ENCODE data around the gene SNCB.

Gene SNCB

GRCh38 chr5:176627582-176627981, 2.8 kb downstream of the SNCB start:
- TF ChIP-seq CTCF (IDR thresholded peaks at IDR 0.05) (no peak), ZFX (IDR thresholded peaks at IDR 0.05; ENCODE audit: borderline replicate concordance) (no peak)
- H3K27ac ChIP-seq = no peak overlapping the region

- H3K27ac ChIP-seq = no peak overlapping the region
- TF ChIP-seq CTCF (IDR thresholded peaks at IDR 0.05) (no peak), ZFX (IDR thresholded peaks at IDR 0.05; ENCODE audit: borderline replicate concordance) (no peak)
Measured at GRCh38 chr5:176626876-176627236, 3.5 kb downstream of the SNCB start.

- H3K27ac ChIP-seq = no peak overlapping the region
- no peak for TF ChIP-seq ZFX (IDR thresholded peaks at IDR 0.05; ENCODE audit: borderline replicate concordance)
- TF ChIP-seq CTCF (IDR thresholded peaks at IDR 0.05) = no peak
Measured at GRCh38 chr5:176625966-176626875, 4.1 kb downstream of the SNCB start.

- H3K27ac ChIP-seq = no peak overlapping the region
Measured at GRCh38 chr5:176625512-176625911, 4.8 kb downstream of the SNCB start.

GRCh38 chr5:176624938-176625337, 5.4 kb downstream of the SNCB start:
- TF ChIP-seq ZFX (IDR thresholded peaks at IDR 0.05; ENCODE audit: borderline replicate concordance) (no peak), CTCF (IDR thresholded peaks at IDR 0.05) (no peak)
- H3K27ac ChIP-seq = no peak overlapping the region

More at GRCh38 chr5:176625512-176625911, 4.8 kb downstream of the SNCB start:
- TF ChIP-seq ZFX (IDR thresholded peaks at IDR 0.05; ENCODE audit: borderline replicate concordance) (no peak), CTCF (IDR thresholded peaks at IDR 0.05) (no peak)

GRCh38 chr5:176624142-176624541, 6.2 kb downstream of the SNCB start:
- H3K27ac ChIP-seq = no peak overlapping the region
- TF ChIP-seq CTCF (IDR thresholded peaks at IDR 0.05) (no peak), ZFX (IDR thresholded peaks at IDR 0.05; ENCODE audit: borderline replicate concordance) (no peak)

- TF ChIP-seq ZFX (IDR thresholded peaks at IDR 0.05; ENCODE audit: borderline replicate concordance) (no peak), CTCF (IDR thresholded peaks at IDR 0.05) (no peak)
Measured at GRCh38 chr5:176621661-176622079, 8.7 kb downstream of the SNCB start.

More at GRCh38 chr5:176621661-176622079, 8.7 kb downstream of the SNCB start:
- no peak overlapping the region for H3K27ac ChIP-seq

Data from 22Rv1 (cell line).